Measurements from ENCODE around the gene RAD54L.
A peak's percentile ranks its signal among the peaks of the same experiment; 100 is the strongest.

Gene RAD54L

DNA sequence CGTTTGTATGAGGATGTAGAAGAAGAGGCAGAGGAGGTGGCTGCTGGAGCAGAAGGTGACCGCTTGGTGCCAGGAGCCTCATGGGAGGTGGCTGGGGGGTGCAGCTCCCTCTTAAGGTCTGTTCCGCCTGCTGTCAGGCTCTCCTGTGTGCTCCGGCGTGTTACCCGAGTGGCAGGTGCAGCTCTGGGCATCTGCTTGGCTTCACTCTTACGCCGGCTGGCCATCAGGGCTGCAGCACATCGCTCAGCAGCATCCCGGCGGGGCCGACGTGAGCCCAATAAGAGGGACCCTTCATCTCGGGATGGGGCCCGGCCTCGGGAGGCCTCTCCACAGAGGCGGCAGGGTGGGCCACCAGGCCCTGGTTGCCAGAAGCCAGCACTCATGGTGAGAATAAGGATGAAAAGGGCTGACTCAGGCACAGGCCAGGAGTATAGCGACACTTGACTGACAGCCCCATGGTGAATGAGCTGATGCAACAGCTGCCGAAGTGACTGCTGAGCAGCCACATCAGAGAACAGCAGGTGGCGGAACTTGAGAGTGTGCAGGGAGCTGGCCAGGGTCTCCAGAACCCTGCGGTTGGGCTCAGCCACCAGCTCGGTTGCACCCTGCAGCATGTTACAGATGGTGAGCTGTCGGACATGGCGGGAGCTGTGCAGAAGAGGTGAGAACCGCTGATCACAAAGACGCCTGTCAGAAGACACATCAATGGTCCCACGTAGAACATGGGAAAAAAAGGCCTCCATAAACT is 38.3 kb downstream of the RAD54L start:
- TF ChIP-seq FOXP2 (optimal IDR thresholded peaks at IDR 0.05; ENCODE audit: control extremely low read depth, extremely low read length, insufficient read depth) = no peak
- TF ChIP-seq POLR2AphosphoS5 (IDR thresholded peaks at IDR 0.05; ENCODE audit: borderline replicate concordance, low read depth, low read length) = no peak
- TF ChIP-seq EZH2 (IDR thresholded peaks at IDR 0.05) = no peak
- Histone ChIP-seq H3K36me3 (ENCODE audit: insufficient read depth, low read length) (peaks cover 37% of the 10 kb centered on the region; the same call in 1 of the 2 replicates), H3K4me3 (no peak overlapping the region), H3K27ac (peak overlapping the region; percentile 57; the same call in 1 of the 2 replicates), H3K9ac (ENCODE audit: insufficient read length) (no peak overlapping the region), H3K9me3 (ENCODE audit: low read depth, low read length) (no peaks in the 10 kb centered on the region)
- no peak for DNase-seq (ENCODE audit: low read depth, low spot score)

DNA sequence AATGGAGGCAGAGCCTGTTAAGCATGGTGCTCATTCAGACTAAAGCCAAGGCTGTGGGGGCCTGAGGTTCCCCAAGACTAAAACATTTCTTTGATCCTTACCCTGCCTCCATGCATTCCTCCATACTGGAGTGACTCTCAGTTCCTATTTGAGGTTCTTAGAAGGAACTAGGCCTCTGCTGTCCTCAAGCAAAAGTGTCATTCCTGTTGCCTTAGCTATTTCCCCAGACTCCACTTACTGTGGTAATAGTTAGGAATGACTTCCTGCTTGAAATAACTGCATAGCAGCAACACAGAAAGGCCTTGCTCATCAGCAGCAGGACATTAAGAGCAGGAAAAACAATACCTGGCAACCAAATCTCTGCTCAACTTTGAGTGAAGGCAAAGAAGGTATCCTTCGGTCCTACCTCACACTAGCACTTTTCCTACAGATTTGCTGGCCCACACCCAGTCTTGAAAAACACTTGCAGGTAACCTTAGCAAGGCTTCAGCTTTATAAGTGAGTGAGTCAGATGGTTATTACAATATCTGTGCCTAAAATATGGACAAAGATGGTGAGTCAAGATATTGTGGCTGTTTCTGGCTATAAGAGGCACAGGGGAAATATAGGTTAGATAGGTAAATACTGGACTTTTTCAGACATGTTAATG is 41.0 kb downstream of the RAD54L start:
- peak overlapping the region; percentile 59; the same call in 1 of the 2 replicates for H3K27ac ChIP-seq
- no peaks in the 10 kb centered on the region for H3K9me3 ChIP-seq (ENCODE audit: low read depth, low read length)
- no peak overlapping the region for H3K9ac ChIP-seq (ENCODE audit: insufficient read length)
- TF ChIP-seq POLR2AphosphoS5 (IDR thresholded peaks at IDR 0.05; ENCODE audit: borderline replicate concordance, low read depth, low read length) (peak; percentile 12; the same call in 1 of the 2 replicates), FOXP2 (optimal IDR thresholded peaks at IDR 0.05; ENCODE audit: control extremely low read depth, extremely low read length, insufficient read depth) (no peak), EZH2 (IDR thresholded peaks at IDR 0.05) (no peak)
- no peak overlapping the region for H3K4me3 ChIP-seq
- H3K36me3 ChIP-seq (ENCODE audit: insufficient read depth, low read length) = peaks cover 27% of the 10 kb centered on the region; the same call in 1 of the 2 replicates
- no peak for DNase-seq (ENCODE audit: low read depth, low spot score)

DNA sequence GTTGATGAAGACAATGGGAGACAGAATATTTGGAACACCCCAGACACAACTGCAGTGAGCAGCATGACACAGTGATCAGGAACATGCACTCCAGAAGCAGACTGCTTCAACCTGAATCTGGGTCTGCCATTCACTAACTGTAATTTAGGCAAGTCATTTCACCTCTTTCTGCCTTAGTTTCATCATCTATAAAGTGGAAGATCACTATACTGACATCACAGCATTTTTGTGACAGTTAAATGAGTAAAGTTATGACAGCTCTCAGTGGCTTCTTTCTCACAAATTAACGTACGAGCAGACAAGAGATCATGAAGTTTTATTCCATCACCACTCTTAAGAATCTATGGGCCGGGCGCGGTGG is 41.6 kb downstream of the RAD54L start:
- Histone ChIP-seq H3K9me3 (ENCODE audit: low read depth, low read length) (no peaks in the 10 kb centered on the region), H3K36me3 (ENCODE audit: insufficient read depth, low read length) (peaks cover 32% of the 10 kb centered on the region; the same call in 1 of the 2 replicates), H3K9ac (ENCODE audit: insufficient read length) (no peak overlapping the region), H3K4me3 (no peak overlapping the region), H3K27ac (no peak overlapping the region)
- no peak for TF ChIP-seq EZH2 (IDR thresholded peaks at IDR 0.05)
- TF ChIP-seq FOXP2 (optimal IDR thresholded peaks at IDR 0.05; ENCODE audit: control extremely low read depth, extremely low read length, insufficient read depth) = no peak
- TF ChIP-seq POLR2AphosphoS5 (IDR thresholded peaks at IDR 0.05; ENCODE audit: borderline replicate concordance, low read depth, low read length) = no peak
- no peak for DNase-seq (ENCODE audit: low read depth, low spot score)

DNA sequence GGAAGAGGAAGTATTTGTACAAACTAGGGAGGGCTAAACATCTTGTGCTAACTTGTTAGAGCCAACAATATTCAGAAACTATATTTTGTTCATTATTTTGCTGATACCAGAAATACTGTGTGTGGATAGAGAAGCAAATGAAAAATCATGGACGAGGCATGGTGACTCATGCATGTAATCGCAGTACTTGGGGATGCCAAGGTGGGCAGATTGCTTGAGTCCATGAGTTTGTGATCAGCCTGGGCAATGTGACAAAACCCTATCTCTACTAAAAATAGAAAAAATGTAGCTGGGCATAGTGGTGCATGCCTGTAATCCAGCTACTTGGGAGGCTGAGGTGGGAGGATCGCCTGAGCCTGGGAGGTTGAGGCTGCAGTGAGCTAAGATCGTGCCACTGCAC is 42.4 kb downstream of the RAD54L start:
- TF ChIP-seq EZH2 (IDR thresholded peaks at IDR 0.05) (no peak), POLR2AphosphoS5 (IDR thresholded peaks at IDR 0.05; ENCODE audit: borderline replicate concordance, low read depth, low read length) (no peak), FOXP2 (optimal IDR thresholded peaks at IDR 0.05; ENCODE audit: control extremely low read depth, extremely low read length, insufficient read depth) (no peak)
- Histone ChIP-seq H3K4me3 (no peak overlapping the region), H3K9me3 (ENCODE audit: low read depth, low read length) (no peaks in the 10 kb centered on the region), H3K27ac (no peak overlapping the region), H3K9ac (ENCODE audit: insufficient read length) (no peak overlapping the region), H3K36me3 (ENCODE audit: insufficient read depth, low read length) (peaks cover 33% of the 10 kb centered on the region; the same call in 1 of the 2 replicates)
- DNase-seq (ENCODE audit: low read depth, low spot score) = no peak

DNA sequence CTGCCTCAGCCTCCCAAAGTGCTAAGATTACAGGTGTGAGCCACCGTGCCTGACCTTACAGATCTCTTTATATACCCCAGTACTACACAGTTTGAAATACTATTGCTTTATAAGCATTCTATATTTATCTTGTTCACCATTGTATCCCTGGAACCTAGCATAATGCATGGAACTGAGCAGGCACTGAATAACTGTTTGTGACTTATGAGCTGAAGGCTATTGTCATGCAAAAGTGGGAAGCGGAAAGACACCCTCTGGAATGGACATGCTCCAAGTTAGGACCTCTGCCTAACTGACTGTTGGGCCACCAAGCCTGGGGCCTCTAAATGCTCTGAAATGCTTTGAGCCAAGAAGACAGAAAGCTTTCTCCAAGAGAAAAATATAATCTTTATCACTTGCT is 47.7 kb downstream of the RAD54L start:
- Histone ChIP-seq H3K9me3 (ENCODE audit: low read depth, low read length) (no peaks in the 10 kb centered on the region), H3K9ac (ENCODE audit: insufficient read length) (no peak overlapping the region), H3K4me3 (no peak overlapping the region), H3K36me3 (ENCODE audit: insufficient read depth, low read length) (peaks cover 45% of the 10 kb centered on the region), H3K27ac (no peak overlapping the region)
- no peak for TF ChIP-seq FOXP2 (optimal IDR thresholded peaks at IDR 0.05; ENCODE audit: control extremely low read depth, extremely low read length, insufficient read depth)
- no peak for TF ChIP-seq POLR2AphosphoS5 (IDR thresholded peaks at IDR 0.05; ENCODE audit: borderline replicate concordance, low read depth, low read length)
- TF ChIP-seq EZH2 (IDR thresholded peaks at IDR 0.05) = no peak
- no peak for DNase-seq (ENCODE audit: low read depth, low spot score)

DNA sequence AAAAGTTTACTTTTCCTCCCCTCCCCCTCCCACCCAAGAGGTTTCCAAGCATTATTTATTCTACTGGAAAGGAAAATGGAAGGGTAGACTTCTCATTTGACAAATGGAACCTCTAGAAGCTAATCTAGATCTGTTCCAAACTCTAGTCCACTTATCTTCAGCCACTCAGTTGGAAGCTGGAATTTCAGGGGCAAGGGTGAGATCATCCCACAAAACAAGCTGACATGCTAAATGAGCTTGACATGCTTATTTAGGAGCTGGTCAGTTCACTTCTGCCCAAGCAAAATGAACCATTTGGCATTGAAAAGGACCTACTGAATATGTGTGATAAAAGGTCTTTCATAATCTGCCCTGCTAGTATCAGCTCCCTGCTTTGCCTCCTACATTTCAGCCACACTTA is 50.8 kb downstream of the RAD54L start:
- no peak overlapping the region for H3K27ac ChIP-seq
- TF ChIP-seq POLR2AphosphoS5 (IDR thresholded peaks at IDR 0.05; ENCODE audit: borderline replicate concordance, low read depth, low read length) = no peak
- no peak for TF ChIP-seq EZH2 (IDR thresholded peaks at IDR 0.05)
- no peak for TF ChIP-seq FOXP2 (optimal IDR thresholded peaks at IDR 0.05; ENCODE audit: control extremely low read depth, extremely low read length, insufficient read depth)
- H3K9me3 ChIP-seq (ENCODE audit: low read depth, low read length) = no peaks in the 10 kb centered on the region
- no peak for DNase-seq (ENCODE audit: low read depth, low spot score)
- H3K36me3 ChIP-seq (ENCODE audit: insufficient read depth, low read length) = peaks cover 45% of the 10 kb centered on the region
- no peak overlapping the region for H3K4me3 ChIP-seq
- H3K9ac ChIP-seq (ENCODE audit: insufficient read length) = no peak overlapping the region

DNA sequence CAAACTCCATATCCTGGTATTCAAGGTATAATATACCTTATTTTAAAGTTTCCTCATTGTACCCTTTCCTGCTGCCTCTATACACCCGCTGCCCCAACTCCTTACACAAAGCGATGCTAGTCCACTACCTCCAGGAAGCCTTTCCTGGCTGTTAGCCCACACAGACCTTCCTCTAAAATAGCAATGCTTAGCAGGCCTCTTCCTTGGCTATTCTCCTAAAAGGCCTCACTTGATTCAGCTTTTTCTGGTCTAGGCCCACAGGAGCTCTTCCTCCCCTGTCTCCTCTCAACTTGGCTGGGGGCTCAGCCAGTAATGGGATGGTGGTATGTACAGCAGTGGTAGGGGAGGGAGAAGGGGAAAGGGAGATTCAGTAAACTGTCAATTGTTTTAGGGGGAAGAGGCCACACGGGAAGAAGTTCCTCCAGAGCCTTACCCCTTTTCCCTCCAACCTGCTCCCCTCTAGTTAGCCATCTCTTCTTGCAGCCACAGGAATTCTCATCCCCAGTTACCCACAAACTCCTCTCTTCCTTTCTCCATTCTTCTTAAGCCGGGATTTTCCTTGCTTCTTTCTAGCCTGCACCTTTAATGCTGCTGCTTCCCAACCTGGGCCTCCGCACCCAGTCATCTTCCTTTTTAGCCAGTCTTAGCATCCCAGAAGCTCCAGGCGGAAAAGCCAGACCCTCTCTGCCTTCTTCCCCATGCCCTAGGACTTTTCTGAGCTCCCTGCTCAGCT is 53.3 kb downstream of the RAD54L start:
- Histone ChIP-seq H3K4me3 (peak overlapping the region; percentile 99), H3K36me3 (ENCODE audit: insufficient read depth, low read length) (peaks cover 33% of the 10 kb centered on the region), H3K9me3 (ENCODE audit: low read depth, low read length) (no peaks in the 10 kb centered on the region), H3K9ac (ENCODE audit: insufficient read length) (peak overlapping the region; percentile 100), H3K27ac (peak overlapping the region; percentile 88)
- TF ChIP-seq POLR2AphosphoS5 (IDR thresholded peaks at IDR 0.05; ENCODE audit: borderline replicate concordance, low read depth, low read length) (no peak), FOXP2 (optimal IDR thresholded peaks at IDR 0.05; ENCODE audit: control extremely low read depth, extremely low read length, insufficient read depth) (no peak), EZH2 (IDR thresholded peaks at IDR 0.05) (no peak)
- DNase-seq (ENCODE audit: low read depth, low spot score) = no peak

DNA sequence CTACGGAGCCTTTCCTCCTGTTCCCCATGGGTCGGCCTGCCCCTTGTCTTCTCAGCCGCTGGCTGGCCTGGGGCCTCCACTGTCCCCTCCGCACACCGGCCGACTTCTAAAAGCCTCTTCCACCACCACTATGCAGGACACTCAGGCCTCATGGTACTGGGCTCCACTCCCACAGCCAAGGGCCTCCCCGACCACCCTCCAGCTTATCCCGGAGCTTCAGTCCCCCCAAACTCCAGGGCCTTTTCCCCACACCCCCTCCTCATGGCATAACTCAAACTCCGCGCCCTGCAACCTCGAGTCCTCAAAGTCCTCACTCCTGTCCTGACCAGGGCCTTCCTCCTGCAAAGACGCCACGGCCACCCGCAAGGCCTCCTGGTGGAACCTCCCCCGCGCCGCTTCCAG is 53.8 kb downstream of the RAD54L start:
- Histone ChIP-seq H3K27ac (peak overlapping the region; percentile 88), H3K4me3 (peak overlapping the region; percentile 99), H3K36me3 (ENCODE audit: insufficient read depth, low read length) (peaks cover 30% of the 10 kb centered on the region), H3K9ac (ENCODE audit: insufficient read length) (peak overlapping the region; percentile 100), H3K9me3 (ENCODE audit: low read depth, low read length) (no peaks in the 10 kb centered on the region)
- no peak for DNase-seq (ENCODE audit: low read depth, low spot score)
- no peak for TF ChIP-seq EZH2 (IDR thresholded peaks at IDR 0.05)
- TF ChIP-seq FOXP2 (optimal IDR thresholded peaks at IDR 0.05; ENCODE audit: control extremely low read depth, extremely low read length, insufficient read depth) = no peak
- no peak for TF ChIP-seq POLR2AphosphoS5 (IDR thresholded peaks at IDR 0.05; ENCODE audit: borderline replicate concordance, low read depth, low read length)
